GM19438 (cell line): ENCODE results near the gene PLCH1.

ENCODE experiments used
- ATAC-seq: cut with Tn5 transposase; IDR thresholded peaks from one replicate; pipeline ENCODE4 v1.9.1; 2021; ENCODE audit warnings: low read depth; ENCODE audit not compliant: unreplicated experiment

PLCH1 gene, protein sequence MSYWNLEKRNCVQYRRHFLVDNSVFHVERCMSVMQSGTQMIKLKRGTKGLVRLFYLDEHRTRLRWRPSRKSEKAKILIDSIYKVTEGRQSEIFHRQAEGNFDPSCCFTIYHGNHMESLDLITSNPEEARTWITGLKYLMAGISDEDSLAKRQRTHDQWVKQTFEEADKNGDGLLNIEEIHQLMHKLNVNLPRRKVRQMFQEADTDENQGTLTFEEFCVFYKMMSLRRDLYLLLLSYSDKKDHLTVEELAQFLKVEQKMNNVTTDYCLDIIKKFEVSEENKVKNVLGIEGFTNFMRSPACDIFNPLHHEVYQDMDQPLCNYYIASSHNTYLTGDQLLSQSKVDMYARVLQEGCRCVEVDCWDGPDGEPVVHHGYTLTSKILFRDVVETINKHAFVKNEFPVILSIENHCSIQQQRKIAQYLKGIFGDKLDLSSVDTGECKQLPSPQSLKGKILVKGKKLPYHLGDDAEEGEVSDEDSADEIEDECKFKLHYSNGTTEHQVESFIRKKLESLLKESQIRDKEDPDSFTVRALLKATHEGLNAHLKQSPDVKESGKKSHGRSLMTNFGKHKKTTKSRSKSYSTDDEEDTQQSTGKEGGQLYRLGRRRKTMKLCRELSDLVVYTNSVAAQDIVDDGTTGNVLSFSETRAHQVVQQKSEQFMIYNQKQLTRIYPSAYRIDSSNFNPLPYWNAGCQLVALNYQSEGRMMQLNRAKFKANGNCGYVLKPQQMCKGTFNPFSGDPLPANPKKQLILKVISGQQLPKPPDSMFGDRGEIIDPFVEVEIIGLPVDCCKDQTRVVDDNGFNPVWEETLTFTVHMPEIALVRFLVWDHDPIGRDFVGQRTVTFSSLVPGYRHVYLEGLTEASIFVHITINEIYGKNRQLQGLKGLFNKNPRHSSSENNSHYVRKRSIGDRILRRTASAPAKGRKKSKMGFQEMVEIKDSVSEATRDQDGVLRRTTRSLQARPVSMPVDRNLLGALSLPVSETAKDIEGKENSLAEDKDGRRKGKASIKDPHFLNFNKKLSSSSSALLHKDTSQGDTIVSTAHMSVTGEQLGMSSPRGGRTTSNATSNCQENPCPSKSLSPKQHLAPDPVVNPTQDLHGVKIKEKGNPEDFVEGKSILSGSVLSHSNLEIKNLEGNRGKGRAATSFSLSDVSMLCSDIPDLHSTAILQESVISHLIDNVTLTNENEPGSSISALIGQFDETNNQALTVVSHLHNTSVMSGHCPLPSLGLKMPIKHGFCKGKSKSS (N-terminal part only)

DNA sequence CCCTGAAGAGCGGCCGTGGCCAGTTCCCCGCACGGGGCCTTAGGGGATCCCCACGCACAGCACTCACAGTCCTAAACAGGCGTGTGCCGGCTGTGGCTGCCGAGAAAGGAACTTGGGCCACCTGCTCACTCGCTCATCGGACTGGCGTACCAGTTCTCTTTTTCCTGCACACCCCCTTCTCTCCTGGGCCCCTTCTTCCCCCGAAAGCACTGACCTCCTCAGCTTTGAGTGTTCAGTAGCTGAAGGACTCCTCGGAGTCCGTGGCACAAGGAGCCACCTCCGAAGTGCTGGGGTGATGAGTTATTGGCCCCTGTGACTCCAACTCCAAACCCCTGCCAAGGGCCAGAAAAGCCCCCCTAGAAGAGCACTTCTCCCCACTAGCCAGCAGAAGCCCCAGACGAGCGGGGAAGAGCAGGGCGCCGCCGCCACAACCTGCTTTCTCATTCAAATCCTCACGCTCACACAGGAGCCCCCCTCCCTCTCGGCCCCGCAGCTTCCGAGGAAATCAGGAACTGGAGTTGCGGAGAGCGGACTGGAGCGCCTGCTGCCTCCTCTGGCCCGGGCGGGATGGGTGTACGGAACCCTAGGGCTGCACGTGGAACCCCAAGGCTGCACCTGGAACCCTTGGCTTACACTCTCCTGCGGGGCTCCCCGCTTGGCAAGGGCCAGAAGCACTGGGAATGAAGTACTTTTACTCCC is at the start of gene PLCH1:
PLCH1 (minus strand) TSS at position 446 of the 699 bp plus-strand sequence. CDS start 40,847 bp downstream, outside the sequence.
- ATAC-seq = peak; percentile 44

DNA sequence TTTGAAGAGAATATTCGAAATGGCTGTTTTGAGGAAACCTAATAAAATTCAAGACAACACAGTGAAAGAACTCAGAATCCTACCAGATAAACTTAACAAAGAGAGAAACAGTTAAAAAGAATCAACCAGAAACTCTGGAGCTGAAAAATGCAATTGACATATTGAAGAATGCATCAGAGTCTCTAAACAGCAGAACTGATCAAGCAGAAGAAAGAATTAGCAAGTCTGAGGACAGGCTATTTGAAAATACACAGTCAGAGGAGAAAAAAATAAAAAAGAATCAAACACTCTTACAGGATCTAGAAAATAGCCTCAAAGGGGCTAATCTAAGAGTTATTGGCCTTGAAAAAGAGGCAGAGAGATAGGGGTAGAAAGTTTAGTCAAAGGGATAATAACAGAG is 47.7 kb upstream of the PLCH1 start:
- ATAC-seq = no peak

DNA sequence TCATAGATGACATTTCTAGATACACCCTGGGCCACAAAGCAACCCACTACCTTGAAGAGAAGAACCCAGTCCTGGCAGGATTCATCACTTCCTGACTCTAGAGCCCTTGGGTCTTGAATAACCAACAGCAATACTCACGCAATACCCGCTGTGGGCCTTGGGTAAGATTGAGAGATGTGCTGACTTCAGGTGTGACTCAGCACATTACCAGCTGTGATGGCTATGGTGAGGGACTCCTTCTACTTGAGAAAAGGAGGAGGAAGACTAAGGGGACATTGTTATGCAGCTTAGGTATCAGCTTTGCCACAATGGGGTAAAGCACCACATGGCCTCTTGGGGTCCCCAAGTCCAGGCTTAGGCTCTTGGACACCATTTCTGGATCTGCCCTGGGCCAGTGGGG is 46.3 kb upstream of the PLCH1 start:
- ATAC-seq = no peak

DNA sequence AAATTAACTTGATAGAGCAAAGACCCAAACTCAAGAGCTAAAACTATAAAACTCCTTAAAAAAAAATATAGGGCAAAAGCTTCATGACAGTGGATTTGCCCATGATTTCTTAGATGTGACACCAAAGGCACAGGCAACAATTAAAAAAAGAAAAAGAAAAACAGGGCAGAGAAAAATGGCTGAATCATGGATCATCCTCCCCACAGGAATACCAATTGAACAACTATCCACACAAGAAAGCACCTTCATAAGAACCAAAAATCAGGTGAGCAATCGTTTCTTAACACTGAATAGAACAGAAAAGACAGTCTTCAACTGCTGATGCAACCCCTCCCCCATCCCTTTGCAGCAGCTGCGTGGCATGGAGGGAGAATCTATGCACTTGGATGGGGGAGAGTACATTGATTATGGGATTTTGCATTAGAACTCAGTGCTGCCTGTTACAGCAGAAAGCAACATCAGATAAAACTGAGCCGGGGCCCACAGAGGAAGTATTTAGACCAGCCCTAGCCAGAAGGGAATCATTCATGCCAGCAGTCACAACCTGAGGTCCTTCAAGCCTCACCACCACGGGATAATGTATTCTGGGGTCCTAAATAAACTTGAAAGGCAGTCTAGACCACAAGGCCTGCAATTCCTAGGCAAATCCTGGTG is 45.5 kb upstream of the PLCH1 start:
- ATAC-seq = no peak

DNA sequence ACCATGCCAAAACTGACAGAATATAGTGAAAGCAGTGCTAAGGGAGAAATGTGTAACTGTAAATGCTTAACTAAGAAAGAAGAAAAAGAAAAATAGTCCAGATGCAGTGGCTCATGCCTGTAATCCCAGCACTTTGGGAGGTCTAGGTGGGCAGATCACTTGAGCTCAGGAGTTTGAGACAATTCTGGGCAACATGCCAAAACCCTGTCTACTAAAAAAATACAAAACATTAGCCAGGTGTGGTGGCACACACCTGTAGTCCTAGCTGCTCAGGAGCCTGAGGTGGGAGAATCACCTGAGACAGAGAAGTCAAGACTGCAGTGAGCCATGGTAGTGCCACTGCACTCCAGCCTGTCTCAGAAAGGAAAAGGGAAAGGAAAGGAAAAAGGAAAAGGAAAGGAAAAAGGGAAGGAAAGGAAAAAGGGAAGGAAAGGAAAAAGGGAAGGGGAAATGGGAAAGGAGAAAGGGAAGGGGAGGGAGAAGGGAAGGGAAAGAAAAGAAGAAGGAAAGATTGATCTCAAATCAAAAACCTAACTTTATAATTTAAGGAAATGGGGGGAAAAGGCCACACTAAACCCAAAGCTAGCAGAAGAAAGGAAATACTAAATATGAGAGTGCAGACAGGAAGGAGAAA is 40.9 kb upstream of the PLCH1 start:
- no peak for ATAC-seq

DNA sequence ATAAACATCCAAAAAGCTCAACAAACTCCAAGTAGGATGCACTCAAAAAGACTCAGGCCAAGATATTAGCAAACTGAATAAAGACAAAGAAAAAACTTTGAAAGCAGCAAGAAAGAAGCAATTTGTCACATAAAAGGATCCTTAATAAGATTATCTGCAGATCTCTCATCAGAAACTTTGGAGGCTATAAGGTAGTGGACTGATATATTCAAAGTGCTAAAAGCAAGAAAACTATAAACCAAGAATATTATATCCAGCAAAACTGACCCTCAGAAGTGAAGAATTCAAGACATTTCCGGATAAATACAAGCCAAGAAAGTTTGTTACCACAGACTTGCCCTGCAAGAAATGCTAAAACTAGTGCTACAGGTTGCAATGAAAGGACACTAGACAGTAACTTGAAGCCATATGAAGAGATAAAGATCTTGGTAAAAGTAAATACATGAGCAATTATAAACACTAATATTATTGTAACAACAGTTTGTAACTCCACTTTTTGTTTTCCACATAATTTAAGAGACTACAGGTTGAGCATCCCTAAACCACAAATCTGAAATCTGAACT is 37.6 kb upstream of the PLCH1 start:
- ATAC-seq = no peak

DNA sequence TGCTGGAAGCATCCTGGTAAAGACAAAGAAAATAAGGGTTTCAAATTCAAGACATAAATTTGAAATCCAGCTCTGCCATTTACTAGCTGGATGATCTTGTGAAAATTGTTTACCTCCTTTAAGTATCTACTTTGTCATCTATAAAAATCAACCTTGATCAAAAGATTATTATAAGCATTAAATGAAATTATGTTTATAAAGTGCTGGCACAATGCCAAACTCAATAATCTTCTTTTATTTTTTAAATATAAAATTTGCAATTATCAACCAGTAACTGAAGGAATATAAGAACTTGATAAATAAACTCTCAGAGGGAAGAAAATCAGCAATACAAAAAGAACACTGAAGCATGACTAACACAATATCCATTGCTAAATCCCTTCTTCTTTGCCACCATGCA is 35.4 kb upstream of the PLCH1 start:
- no peak for ATAC-seq

DNA sequence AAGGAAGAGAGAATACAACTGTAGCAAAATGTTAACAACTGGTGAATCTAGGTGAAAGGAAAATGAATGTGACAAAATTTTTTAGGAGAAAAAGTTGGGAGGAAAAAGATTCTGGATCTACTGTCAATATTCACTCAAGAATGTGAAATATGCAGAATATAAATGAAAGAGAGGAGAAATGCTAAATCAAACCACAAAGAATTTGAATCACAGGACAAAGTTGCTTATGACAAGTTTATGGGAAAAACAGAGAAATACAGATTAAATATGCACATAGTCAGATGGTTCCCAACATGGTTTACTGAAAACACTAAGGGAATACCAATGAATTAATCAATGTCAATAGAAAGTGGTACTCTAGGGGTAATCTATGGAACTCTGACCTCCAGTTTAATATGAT is 33.6 kb upstream of the PLCH1 start:
- ATAC-seq = no peak

DNA sequence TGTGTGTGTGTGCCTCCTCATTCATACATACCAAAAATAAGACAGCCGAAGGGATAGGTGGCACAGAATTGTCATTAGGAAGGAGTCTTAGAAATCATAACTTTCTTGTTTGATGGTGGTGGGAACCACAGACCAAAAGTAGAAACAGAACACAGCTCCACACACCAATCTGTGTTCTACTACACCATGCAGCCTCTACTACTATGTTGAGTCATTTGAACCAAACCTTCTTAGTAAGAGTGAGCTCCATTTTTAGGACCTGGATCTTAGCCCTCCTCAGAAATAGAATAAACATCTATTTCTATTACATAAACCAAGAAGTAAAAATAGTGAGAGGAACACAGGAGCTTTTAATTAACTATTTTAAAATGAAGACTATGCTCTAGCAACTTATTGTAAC is 27.9 kb upstream of the PLCH1 start:
- no peak for ATAC-seq

DNA sequence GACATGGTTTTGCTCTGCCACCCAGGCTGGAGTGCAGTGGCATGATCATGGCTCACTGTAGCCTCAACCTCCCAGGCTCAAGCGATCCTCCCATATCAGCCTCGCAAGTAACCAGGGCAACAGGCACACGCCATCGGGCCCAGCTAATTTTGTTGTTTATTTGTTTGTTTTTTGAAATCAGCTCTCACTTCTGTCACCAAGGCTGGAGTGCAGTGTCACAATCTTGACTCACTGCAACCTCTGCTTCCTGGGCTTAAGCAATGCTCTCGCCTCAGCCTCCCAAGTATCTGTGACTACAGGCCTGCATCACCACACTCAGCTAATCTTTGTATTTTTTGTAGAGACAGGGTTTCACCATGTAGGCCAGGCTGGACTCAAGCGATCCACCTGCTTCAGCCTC is 26.3 kb upstream of the PLCH1 start:
- no peak for ATAC-seq

DNA sequence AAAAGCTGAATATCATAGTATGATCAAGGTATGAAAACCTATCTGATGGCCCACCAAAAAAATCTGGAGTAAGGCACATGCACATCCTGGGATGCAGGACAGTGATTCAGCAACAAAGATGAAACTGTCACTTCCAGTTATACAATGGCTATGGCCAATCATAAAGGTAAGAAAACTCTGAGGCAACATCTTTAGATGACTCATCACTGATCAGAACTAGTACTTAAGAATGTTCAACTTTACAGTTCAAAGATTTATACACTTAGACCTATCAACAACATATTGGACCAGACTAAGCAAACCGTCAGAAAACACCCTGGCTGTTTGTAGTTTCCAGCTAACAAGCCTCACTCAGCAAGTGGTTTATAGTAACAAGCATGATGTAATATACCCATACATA is 21.3 kb upstream of the PLCH1 start:
- ATAC-seq = no peak

DNA sequence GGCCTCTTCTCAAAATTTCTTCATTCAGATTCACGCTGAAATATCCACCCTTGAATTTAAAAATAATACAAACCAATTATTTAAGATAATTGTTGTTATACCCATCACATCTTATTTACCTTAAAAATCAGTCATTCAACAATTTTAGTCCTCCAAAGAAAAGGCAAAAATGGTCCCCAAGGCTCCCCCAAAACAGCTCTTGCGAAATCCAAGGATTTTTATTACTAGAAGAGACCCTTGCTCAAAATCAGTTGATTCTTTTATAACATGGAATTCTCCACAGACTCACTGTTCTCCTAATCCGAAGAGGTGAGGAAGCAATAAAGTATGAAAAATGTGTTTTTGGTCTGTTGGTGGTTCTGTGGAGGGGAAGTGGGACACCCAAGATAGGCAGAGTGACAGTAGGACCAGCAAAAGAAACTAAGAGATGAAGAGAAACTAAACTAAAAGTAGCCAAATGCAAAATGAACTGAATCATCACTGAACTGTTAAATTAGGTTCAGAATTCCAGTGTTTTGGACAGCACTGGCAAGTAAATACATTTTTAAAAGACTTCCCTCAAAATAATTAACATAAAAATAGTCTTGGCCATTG is 19.1 kb upstream of the PLCH1 start:
- no peak for ATAC-seq

DNA sequence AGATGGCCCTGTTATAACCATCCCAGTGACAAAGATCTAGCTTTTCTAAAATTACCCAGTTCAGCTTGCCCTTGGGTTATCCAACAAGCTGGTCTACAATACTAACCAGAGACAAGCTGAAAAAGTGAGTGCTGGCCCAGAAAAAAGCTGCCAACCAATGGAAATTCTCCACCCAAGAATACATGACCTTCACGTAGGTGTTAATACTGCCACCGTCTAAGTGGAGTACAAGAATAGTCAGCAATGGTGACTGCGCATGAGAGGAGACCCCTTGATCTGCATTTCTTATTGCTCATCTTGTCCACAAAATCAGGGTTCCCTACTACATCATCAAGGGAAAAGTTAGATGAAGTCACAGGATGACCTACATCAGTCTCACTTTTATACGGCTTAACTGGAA is 15.8 kb upstream of the PLCH1 start:
- ATAC-seq = no peak

DNA sequence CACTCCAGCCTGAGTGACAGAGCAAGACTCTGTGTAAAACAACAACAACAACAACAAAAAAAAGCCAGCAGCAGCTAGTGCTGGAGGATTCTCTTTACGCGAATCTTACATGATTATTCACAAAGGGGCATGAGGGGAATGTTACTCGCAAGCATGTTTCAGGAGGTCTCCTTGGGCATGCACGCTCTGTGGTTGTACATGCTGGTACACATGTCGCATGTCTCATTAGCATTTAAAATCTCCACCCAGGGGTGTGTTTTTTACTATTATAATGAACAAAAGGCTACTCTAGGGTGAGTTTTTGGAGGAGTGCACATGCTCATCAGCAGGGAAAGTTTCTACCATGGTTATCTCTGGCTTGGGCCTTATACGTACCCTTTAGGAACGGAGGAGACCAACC is 12.7 kb upstream of the PLCH1 start:
- no peak for ATAC-seq

DNA sequence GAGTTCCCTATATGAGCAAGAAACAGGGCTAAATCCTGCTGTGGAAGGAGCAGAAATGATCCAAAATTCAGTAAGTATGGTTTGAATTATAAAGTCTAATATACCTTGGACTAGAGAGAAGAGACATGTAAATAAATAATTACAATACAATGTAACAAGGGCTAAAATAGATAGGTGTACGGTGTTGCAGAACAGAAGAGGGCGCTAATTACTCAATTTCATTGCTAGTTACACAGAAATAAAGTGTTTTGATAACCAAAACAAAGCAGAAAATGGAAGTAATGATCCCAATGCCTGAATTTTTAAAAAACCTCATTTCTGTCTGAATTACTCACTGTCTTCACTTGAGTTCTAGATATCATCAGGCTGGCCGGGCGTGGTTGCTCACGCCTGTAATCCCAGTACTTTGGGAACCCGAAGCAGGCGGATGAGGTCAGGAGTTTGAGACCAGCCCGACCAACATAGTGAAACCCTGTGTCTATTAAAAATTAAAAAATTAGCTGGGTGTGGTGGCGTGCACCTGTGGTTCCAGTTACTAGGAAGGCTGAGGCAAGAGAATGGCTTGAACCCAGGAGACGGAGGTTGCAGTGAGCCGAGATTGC is 8.3 kb upstream of the PLCH1 start:
- no peak for ATAC-seq

DNA sequence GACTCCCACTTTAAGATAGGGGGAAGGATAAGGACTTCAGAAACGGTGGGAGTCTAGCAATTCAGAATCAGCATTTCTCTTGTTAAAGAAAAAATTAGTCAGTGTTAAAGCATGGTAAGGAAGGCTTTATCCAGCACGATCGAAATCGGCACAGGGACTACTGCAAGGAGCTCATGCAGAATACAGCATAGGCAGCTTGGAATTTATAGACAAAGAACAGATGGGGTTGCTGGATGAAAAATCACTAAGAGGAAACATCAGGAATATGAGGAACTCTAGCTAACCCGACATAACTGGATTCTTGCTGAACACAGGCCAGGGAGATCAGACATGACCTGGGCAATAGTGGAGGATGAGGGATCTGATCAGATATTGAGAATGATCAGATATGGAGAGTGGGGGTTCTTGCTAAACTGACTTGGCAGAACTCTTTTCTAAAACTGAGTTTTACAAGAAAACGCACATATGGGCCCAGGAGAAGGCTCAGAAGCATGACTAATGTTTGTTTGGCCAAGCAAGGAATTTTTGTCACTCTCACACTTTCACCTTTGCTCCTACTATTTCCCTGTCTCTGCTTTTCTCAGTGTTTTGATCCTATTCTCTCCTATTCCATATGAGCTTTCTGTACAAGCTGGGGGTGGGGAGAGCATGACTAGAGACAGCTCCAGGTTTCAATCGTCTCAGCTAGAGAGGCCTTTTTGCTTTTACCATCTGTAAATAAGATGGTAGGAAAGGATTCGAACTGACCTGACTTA is 3.9 kb upstream of the PLCH1 start:
- no peak for ATAC-seq

DNA sequence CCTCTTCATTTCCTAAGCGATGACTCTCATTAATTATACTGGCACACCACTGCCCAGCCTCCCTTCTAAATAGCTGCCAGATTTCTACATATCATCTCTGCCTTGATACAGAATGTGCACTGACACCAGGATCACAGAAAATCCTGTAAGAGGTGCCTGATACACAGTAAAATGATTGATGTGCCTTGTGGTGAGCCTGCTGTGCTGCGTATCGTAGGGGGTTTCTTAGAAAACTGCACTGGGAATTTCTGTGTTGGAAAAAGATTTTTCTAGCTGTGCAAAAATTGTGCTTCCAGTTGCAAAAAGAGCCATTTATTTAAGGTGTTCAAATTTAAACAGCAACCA is 3.0 kb upstream of the PLCH1 start:
- ATAC-seq = no peak
